ENCODE data around the gene LGSN.

DNA sequence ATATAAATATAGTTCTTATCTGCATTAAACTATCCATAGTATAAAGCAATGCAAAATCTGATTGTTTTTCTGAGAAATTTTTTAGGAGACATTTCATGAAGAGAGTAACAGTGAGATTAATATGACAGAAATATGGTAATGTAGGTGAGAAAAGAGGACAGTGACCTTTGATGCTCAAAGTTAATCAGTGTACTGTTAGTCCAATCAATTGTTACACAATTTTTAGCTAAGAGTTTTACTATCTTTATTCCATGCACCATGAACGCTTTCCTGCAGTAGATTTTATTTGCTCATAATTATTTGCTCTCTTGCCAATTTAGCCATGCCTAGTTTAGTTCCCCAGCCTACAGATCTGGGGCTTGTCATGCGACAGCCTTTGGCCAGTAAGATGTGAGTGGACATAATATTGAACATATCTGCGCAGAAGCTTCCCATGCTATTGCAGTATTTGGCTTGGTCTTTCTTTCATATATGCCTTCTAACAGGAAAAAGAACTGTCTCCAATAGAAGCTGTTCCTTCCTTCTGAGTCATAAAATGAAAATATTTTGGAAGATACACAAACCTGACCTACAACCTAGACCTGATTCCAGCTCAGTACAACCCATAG, 69.8 kb downstream of the LGSN start:
- TF ChIP-seq HDAC6 (IDR thresholded peaks at IDR 0.05; ENCODE audit: low read depth, low read length) = no peak
- TF ChIP-seq, protein P1, sequence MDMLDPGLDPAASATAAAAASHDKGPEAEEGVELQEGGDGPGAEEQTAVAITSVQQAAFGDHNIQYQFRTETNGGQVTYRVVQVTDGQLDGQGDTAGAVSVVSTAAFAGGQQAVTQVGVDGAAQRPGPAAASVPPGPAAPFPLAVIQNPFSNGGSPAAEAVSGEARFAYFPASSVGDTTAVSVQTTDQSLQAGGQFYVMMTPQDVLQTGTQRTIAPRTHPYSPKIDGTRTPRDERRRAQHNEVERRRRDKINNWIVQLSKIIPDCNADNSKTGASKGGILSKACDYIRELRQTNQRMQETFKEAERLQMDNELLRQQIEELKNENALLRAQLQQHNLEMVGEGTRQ (IDR thresholded peaks at IDR 0.05; ENCODE audit: low read length) = no peak
- TF ChIP-seq RAD21 (IDR thresholded peaks at IDR 0.05 in 1 of 2, conservative IDR thresholded peaks at IDR 0.05 in 1 of 2; ENCODE audit: low read depth in 2 of 2, low read length in 2 of 2) = no peak
- TF ChIP-seq, protein P2, sequence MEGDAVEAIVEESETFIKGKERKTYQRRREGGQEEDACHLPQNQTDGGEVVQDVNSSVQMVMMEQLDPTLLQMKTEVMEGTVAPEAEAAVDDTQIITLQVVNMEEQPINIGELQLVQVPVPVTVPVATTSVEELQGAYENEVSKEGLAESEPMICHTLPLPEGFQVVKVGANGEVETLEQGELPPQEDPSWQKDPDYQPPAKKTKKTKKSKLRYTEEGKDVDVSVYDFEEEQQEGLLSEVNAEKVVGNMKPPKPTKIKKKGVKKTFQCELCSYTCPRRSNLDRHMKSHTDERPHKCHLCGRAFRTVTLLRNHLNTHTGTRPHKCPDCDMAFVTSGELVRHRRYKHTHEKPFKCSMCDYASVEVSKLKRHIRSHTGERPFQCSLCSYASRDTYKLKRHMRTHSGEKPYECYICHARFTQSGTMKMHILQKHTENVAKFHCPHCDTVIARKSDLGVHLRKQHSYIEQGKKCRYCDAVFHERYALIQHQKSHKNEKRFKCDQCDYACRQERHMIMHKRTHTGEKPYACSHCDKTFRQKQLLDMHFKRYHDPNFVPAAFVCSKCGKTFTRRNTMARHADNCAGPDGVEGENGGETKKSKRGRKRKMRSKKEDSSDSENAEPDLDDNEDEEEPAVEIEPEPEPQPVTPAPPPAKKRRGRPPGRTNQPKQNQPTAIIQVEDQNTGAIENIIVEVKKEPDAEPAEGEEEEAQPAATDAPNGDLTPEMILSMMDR (IDR thresholded peaks at IDR 0.05; ENCODE audit: control extremely low read depth in 1 of 3, insufficient read depth in 1 of 3, low read depth in 1 of 3, low read length in 3 of 3) = no peak
- TF ChIP-seq POLR2A (IDR thresholded peaks at IDR 0.05; ENCODE audit: control extremely low read depth in 1 of 2, low read depth in 2 of 2, low read length in 2 of 2) = no peak
- no peak for TF ChIP-seq SIN3A (conservative IDR thresholded peaks at IDR 0.05 in 1 of 2, IDR thresholded peaks at IDR 0.05 in 1 of 2; ENCODE audit: low read depth in 1 of 2, low read length in 2 of 2)
- TF ChIP-seq TAF1 (IDR thresholded peaks at IDR 0.05; ENCODE audit: low read depth, low read length) = no peak
- TF ChIP-seq RXRA (IDR thresholded peaks at IDR 0.05; ENCODE audit: insufficient read depth, low read depth, low read length) = no peak
- no peak for TF ChIP-seq SP1 (IDR thresholded peaks at IDR 0.05; ENCODE audit: low read depth, low read length)
- no peak for TF ChIP-seq CBX8 (IDR thresholded peaks at IDR 0.05; ENCODE audit: borderline replicate concordance, low read depth, low read length)
- no peak for TF ChIP-seq YY1 (IDR thresholded peaks at IDR 0.05; ENCODE audit: low read depth, low read length)

Measured in H1 (cell line).